ENCODE results near the gene YTHDF1.

The YTHDF1 gene

GRCh38 chr20:63210011-63210605, 5.8 kb downstream of the YTHDF1 start:
- DNase-seq (ENCODE audit: low read depth in 2 of 2), result no peak

- DNase-seq (ENCODE audit: low read depth in 2 of 2), result no peak
These were observed 7.5 kb downstream of the YTHDF1 start for GRCh38 chr20:63208346-63208909.

GRCh38 chr20:63206878-63207277, 9.1 kb downstream of the YTHDF1 start:
- DNase-seq (ENCODE audit: low read depth in 2 of 2), result no peak

- no peak for DNase-seq (ENCODE audit: low read depth in 2 of 2)
These were observed 10.0 kb downstream of the YTHDF1 start for GRCh38 chr20:63205896-63206295.

GRCh38 chr20:63204362-63204761, 11.6 kb downstream of the YTHDF1 start:
- DNase-seq (ENCODE audit: low read depth in 2 of 2), result no peak

- DNase-seq (ENCODE audit: low read depth in 2 of 2), result no peak
These were observed 13.0 kb downstream of the YTHDF1 start for GRCh38 chr20:63202811-63203526.

GRCh38 chr20:63202021-63202420, 13.9 kb downstream of the YTHDF1 start:
- no peak for DNase-seq (ENCODE audit: low read depth in 2 of 2)

- DNase-seq (ENCODE audit: low read depth in 2 of 2), result no peak
These were observed 17.3 kb downstream of the YTHDF1 start for GRCh38 chr20:63198606-63199005.

- no peak for DNase-seq (ENCODE audit: low read depth in 2 of 2)
These were observed 19.0 kb downstream of the YTHDF1 start for GRCh38 chr20:63196768-63197470.

GRCh38 chr20:63194797-63195173, 21.1 kb downstream of the YTHDF1 start:
- no peak for DNase-seq (ENCODE audit: low read depth in 2 of 2)

GRCh38 chr20:63194007-63194796, 21.7 kb downstream of the YTHDF1 start:
- no peak for DNase-seq (ENCODE audit: low read depth in 2 of 2)

- no peak for DNase-seq (ENCODE audit: low read depth in 2 of 2)
These were observed 23.2 kb downstream of the YTHDF1 start for GRCh38 chr20:63192721-63193120.

GRCh38 chr20:63191400-63191799, 24.5 kb downstream of the YTHDF1 start:
- no peak for DNase-seq (ENCODE audit: low read depth in 2 of 2)

GRCh38 chr20:63190828-63191227, 25.1 kb downstream of the YTHDF1 start:
- DNase-seq (ENCODE audit: low read depth in 2 of 2), result no peak

- DNase-seq (ENCODE audit: low read depth in 2 of 2), result no peak
These were observed 25.9 kb downstream of the YTHDF1 start for GRCh38 chr20:63189846-63190559.

- no peak for DNase-seq (ENCODE audit: low read depth in 2 of 2)
These were observed 26.6 kb downstream of the YTHDF1 start for GRCh38 chr20:63189322-63189642.

GRCh38 chr20:63188641-63189321, 27.1 kb downstream of the YTHDF1 start:
- DNase-seq (ENCODE audit: low read depth in 2 of 2), result no peak

GRCh38 chr20:63188159-63188442, 27.8 kb downstream of the YTHDF1 start:
- no peak for DNase-seq (ENCODE audit: low read depth in 2 of 2)

- DNase-seq (ENCODE audit: low read depth in 2 of 2), result no peak
These were observed 28.4 kb downstream of the YTHDF1 start for GRCh38 chr20:63187338-63188158.
